Stomach smooth muscle (tissue), 2 donors: Measurements from ENCODE around the gene IGLL1.
"Not testable (repeated sequence)": the region's sequence is repeated elsewhere in the genome, so short reads cannot be mapped to it uniquely, and the experiment has no call there.

Experiments used
- H3K27ac ChIP-seq: one replicate; pipeline ENCODE4 v1.7.0; 2013; ENCODE audit warnings: mild to moderate bottlenecking, low read length, inconsistent platforms
- H3K27me3 ChIP-seq, 2 donors: one replicate each; pipeline ENCODE4 v1.7.0; 2013; ENCODE audit warnings: low read length in 2 of 2; ENCODE audit not compliant: insufficient read depth in 2 of 2, control insufficient read depth in 1 of 2
- H3K36me3 ChIP-seq, 2 donors: one replicate each; pipeline ENCODE4 v1.7.0; 2013; ENCODE audit warnings: low read length in 2 of 2; ENCODE audit not compliant: control insufficient read depth in 2 of 2, insufficient read depth in 2 of 2
- H3K4me1 ChIP-seq: one replicate; pipeline ENCODE4 v1.7.0; 2013; ENCODE audit warnings: low read length; ENCODE audit not compliant: control insufficient read depth, insufficient read depth
- H3K4me3 ChIP-seq, 2 donors: one replicate each; pipeline ENCODE4 v1.7.0; 2013; ENCODE audit warnings: low read length in 2 of 2
- H3K9ac ChIP-seq, 2 donors: one replicate each; pipeline ENCODE4 v1.7.0; 2013; ENCODE audit warnings: low read length in 2 of 2, mild to moderate bottlenecking in 1 of 2
- H3K9me3 ChIP-seq, 2 donors: one replicate each; pipeline ENCODE4 v1.7.0; 2013; ENCODE audit warnings: low read length in 2 of 2; ENCODE audit not compliant: control insufficient read depth in 2 of 2
- donor health status: healthy.
- donor health status: Pancreatic carcinoma.

The IGLL1 gene

DNA sequence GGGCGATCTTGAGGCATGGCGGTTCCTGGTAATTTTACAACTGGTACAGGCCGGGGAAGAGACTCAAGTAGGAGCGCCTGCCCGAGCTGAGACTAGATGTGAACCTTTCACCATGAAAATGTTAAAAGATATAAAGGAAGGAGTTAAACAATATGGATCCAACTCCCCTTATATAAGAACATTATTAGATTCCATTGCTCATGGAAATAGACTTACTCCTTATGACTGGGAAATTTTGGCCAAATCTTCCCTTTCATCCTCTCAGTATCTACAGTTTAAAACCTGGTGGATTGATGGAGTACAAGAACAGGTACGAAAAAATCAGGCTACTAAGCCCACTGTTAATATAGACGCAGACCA is 40.3 kb downstream of the IGLL1 start:
- not testable (repeated sequence) for H3K9me3 ChIP-seq, H3K27me3 ChIP-seq, H3K9ac ChIP-seq, H3K4me3 ChIP-seq, H3K27ac ChIP-seq, H3K4me1 ChIP-seq, H3K36me3 ChIP-seq

DNA sequence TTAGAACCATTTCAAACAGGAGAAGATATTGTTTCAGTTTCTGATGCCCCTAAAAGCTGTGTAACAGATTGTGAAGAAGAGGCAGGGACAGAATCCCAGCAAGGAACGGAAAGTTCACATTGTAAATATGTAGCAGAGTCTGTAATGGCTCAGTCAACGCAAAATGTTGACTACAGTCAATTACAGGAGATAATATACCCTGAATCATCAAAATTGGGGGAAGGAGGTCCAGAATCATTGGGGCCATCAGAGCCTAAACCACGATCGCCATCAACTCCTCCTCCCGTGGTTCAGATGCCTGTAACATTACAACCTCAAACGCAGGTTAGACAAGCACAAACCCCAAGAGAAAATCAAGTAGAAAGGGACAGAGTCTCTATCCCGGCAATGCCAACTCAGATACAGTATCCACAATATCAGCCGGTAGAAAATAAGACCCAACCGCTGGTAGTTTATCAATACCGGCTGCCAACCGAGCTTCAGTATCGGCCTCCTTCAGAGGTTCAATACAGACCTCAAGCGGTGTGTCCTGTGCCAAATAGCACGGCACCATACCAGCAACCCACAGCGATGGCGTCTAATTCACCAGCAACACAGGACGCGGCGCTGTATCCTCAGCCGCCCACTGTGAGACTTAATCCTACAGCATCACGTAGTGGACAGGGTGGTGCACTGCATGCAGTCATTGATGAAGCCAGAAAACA is 40.8 kb downstream of the IGLL1 start:
- no peak overlapping the region for H3K27ac ChIP-seq

DNA sequence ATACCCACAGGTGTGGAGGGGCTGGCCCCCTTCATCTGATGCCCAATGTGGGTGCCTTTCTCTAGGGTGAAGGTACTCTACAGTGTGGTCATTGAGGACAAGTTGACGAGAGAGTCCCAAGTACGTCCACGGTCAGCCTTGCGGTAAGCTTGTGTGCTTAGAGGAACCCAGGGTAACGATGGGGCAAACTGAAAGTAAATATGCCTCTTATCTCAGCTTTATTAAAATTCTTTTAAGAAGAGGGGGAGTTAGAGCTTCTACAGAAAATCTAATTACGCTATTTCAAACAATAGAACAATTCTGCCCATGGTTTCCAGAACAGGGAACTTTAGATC is 41.4 kb downstream of the IGLL1 start:
- H3K9ac ChIP-seq, H3K27ac ChIP-seq, H3K27me3 ChIP-seq, H3K36me3 ChIP-seq, H3K4me1 ChIP-seq, H3K9me3 ChIP-seq, H3K4me3 ChIP-seq: not testable (repeated sequence)

More for the DNA sequence above, 40.8 kb downstream of the IGLL1 start:
- H3K36me3 ChIP-seq = no peaks in the 10 kb centered on the region
- peak overlapping the region; percentile 52 to 57 for H3K4me3 ChIP-seq
- no peaks in the 10 kb centered on the region for H3K27me3 ChIP-seq
- H3K9ac ChIP-seq = no peak overlapping the region
- peaks cover 4% of the 10 kb centered on the region for H3K4me1 ChIP-seq
- H3K9me3 ChIP-seq = no peaks in the 10 kb centered on the region

DNA sequence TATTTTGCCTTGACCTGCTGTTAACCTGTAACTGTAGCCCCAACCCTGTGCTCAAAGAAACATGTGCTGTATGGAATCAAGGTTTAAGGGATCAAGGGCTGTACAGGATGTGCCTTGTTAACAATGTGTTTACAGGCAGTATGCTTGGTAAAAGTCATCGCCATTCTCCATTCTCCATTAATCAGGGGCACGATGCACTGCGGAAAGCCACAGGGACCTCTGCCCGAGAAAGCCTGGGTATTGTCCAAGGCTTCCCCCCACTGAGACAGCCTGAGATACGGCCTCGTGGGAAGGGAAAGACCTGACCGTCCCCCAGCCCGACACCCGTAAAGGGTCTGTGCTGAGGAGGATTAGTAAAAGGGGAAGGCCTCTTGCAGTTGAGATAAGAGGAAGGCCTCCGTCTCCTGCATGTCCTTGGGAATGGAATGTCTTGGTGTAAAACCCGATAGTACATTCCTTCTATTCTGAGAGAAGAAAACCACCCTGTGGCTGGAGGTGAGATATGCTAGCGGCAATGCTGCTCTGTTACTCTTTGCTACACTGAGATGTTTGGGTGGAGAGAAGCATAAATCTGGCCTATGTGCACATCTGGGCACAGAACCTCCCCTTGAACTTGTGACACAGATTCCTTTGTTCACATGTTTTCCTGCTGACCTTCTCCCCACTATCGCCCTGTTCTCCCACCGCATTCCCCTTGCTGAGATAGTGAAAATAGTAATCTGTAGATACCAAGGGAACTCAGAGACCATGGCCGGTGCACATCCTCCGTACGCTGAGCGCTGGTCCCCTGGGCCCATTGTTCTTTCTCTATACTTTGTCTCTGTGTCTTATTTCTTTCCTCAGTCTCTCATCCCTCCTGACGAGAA is 42.0 kb downstream of the IGLL1 start:
- H3K4me1 ChIP-seq, H3K36me3 ChIP-seq, H3K27ac ChIP-seq, H3K27me3 ChIP-seq, H3K4me3 ChIP-seq, H3K9me3 ChIP-seq, H3K9ac ChIP-seq: not testable (repeated sequence)

DNA sequence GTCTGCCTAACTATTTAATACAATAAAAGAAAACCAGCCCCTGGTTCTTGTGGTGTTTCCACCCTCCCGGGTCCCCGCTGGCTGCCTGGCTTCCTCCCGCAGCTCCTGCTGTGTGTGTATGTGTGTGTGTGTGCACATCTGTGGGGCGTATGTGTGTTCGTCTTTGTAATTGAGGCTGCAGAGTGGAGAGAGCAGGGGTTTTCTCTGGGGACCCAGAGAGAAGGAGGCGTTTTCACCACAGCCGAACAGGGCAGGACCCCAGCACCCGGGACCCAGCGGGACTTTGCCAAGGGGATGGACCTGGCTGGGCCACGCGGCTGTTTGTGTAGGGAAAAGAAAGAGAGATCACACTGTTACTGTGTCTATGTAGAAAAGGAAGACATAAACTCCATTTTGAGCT is 42.7 kb downstream of the IGLL1 start:
- Histone ChIP-seq H3K4me1 (peaks cover 4% of the 10 kb centered on the region), H3K9me3 (no peaks in the 10 kb centered on the region), H3K27me3 (no peaks in the 10 kb centered on the region), H3K9ac (no peak overlapping the region), H3K4me3 (no peak overlapping the region), H3K27ac (no peak overlapping the region), H3K36me3 (no peaks in the 10 kb centered on the region)

DNA sequence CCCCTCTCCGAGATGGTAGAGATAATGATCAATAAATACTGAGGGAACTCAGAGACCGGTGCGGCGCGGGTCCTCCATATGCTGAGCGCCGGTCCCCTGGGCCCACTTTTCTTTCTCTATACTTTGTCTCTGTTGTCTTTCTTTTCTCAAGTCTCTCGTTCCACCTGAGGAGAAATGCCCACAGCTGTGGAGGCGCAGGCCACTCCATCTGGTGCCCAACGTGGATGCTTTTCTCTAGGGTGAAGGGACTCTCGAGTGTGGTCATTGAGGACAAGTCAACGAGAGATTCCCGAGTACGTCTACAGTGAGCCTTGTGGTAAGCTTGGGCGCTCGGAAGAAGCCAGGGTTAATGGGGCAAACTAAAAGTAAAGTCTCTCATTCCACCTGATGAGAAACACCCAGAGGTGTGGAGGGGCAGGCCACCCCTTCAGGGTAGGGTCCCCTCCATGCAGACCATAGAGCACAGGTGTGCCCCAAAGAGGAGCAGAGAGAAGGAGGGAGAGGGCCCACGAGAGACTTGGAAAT is 43.2 kb downstream of the IGLL1 start:
- Histone ChIP-seq H3K36me3 (no peaks in the 10 kb centered on the region), H3K27ac (no peak overlapping the region), H3K4me1 (peaks cover 4% of the 10 kb centered on the region), H3K4me3 (no peak overlapping the region), H3K27me3 (no peaks in the 10 kb centered on the region), H3K9me3 (no peaks in the 10 kb centered on the region), H3K9ac (no peak overlapping the region)

DNA sequence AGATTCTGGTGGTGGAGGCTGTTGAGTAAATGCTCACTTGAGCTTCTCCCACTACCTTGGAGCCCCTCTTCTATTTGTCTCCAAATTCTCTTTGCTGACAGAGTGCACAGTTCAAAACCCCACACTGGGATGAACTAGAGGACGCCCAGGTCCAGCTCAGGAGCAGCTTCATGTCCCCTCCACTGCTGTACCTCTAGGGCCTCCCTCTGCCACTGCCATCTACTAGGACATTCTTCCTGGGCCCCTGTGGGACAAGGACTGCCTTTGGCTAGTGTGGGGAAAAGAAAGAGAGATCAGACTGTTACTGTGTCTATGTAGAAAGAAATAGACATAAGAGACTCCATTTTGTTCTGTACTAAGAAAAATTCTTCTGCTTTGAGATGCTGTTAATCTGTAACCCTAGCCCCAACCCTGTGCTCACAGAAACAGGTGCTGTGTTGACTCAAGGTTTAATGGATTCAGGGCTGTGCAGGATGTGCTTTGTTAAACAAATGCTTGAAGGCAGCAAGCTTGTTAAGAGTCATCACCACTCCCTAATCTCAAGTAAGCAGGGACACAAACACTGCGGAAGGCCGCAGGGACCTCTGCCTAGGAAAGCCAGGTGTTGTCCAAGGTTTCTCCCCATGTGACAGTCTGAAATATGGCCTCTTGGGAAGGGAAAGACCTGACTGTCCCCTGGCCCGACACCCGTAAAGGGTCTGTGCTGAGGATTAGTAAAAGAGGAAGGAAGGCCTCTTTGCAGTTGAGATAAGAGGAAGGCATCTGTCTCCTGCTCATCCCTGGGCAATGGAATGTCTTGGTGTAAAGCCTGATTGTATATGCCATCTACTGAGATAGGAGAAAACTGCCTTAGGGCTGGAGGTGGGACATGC is 44.1 kb downstream of the IGLL1 start:
- not testable (repeated sequence) for H3K9ac ChIP-seq, H3K4me3 ChIP-seq, H3K27ac ChIP-seq, H3K9me3 ChIP-seq, H3K36me3 ChIP-seq, H3K4me1 ChIP-seq, H3K27me3 ChIP-seq

DNA sequence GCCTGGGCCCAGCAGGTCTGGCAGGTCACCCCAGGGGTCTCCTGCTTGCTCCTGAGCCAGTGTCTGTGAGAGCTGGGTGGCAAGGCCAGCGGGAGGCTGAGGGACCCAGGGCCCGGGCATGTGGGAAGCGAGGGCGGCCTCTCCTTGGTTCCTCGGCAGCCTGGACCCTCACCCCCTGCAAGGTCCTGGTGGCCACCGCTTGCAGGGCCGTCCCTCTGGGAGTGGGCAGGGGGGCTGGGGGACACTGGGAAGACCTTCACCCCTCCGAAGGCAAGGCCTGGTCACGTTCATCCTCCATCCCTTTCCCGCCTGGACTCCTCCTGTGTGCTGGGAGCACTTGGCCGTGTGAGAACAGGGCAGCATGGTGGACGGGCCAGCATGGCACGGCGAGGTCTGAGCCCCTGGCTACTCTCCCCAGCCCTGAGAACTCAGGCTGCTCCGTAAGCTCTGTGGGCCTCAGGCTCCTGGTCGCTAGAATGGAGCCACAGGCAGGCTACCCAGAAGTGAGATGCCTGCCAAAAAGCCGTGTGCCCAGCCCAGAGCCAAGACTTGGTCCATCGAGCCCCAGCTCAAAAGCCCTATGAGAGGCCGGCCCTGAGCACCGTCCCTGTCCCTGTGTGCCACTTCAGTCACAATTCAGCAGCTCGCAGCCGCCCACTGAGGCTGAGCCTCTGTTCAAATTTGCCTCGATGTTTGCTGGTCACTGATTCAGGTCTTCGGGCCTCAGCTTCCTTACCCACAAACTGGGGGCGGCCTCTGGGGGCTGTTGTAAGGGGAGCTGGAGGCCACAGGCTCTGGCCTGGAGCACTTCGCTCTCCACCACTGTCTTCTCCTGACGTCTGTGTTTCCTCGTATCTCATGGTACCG is 45.0 kb downstream of the IGLL1 start:
- H3K27ac ChIP-seq = no peak overlapping the region
- no peak overlapping the region for H3K9ac ChIP-seq

DNA sequence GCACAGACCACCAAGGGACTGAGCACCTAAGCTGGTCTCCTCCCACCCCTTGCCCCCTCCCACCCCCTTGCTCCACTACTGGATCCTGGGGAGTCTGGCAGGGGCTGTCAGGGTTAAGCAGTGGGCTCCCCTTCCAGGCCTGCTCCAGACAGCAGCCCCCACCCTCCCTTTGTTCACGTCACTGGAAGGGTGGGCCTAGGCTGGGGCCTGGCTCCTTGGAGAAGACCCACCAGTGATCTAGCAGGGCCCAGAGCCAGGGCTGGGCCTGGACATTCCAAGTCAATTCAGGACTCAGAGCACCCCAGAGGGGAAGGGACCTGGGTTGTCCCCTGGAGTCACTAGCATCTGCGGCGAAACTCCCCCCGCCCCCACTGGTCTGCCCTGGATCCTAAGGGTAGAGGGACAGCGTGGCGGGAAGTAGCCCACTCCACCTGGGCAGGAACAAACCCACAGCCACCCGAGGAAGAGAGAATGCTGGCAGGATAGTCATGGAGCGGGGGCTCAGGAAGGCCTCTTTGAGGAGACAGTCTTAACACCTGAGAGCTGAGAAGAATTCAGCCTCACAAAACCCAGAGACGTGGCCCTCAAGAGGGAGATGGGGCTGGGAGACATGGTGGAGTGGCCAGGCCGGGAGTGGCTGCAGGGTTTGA is 45.8 kb downstream of the IGLL1 start:
- Histone ChIP-seq H3K36me3 (no peaks in the 10 kb centered on the region), H3K27me3 (no peaks in the 10 kb centered on the region), H3K9ac (no peak overlapping the region), H3K4me1 (peaks cover 4% of the 10 kb centered on the region), H3K27ac (no peak overlapping the region), H3K9me3 (no peaks in the 10 kb centered on the region), H3K4me3 (no peak overlapping the region)

More for the DNA sequence above, 45.0 kb downstream of the IGLL1 start:
- H3K27me3 ChIP-seq = no peaks in the 10 kb centered on the region
- no peaks in the 10 kb centered on the region for H3K9me3 ChIP-seq
- no peak overlapping the region for H3K4me3 ChIP-seq
- peaks cover 4% of the 10 kb centered on the region for H3K4me1 ChIP-seq
- H3K36me3 ChIP-seq = no peaks in the 10 kb centered on the region
